WERI-Rb-1 (cell line): ENCODE data around the gene LEF1.

Source experiments
- DNase-seq: peaks from one replicate; pipeline ENCODE4 v3.0.0-alpha.2; 2020
- H3K27ac ChIP-seq: fragments of 250-450 bp; sonication (Bioruptor Pico); 2 replicates; pipeline ENCODE4 v1.5.1; 2020; ENCODE audit warnings: mild to moderate bottlenecking, moderate library complexity
- H3K27me3 ChIP-seq: fragments of 250-450 bp; sonication (Bioruptor Pico); 2 replicates; pipeline ENCODE4 v1.5.1; 2021; ENCODE audit warnings: mild to moderate bottlenecking, low read depth, moderate library complexity; ENCODE audit not compliant: insufficient read depth, severe bottlenecking
- H3K36me3 ChIP-seq: fragments of 250-450 bp; sonication (Bioruptor Pico); 2 replicates; pipeline ENCODE4 v1.5.1; 2020; ENCODE audit warnings: mild to moderate bottlenecking, moderate library complexity
- H3K4me3 ChIP-seq: 2 replicates; pipeline ENCODE4 v1.5.1; 2011; ENCODE audit warnings: low read depth, mild to moderate bottlenecking, control low read depth, low read length
- H3K9me3 ChIP-seq: fragments of 250-450 bp; sonication (Bioruptor Pico); 2 replicates; pipeline ENCODE4 v1.5.1; 2021; ENCODE audit warnings: mild to moderate bottlenecking, moderate library complexity; ENCODE audit not compliant: severe bottlenecking
- CTCF ChIP-seq: IDR thresholded peaks from 2 replicates; pipeline ENCODE4 v1.5.1; 2011; ENCODE audit warnings: low read depth, mild to moderate bottlenecking, control low read depth, inconsistent platforms, low read length

LEF1 gene

GRCh38 chr4:108099838-108100237 is 68.9 kb downstream of the LEF1 start:
- no peaks in the 10 kb centered on the region for H3K36me3 ChIP-seq
- peaks cover 18% of the 10 kb centered on the region for H3K27me3 ChIP-seq
- no peaks in the 10 kb centered on the region for H3K9me3 ChIP-seq
- TF ChIP-seq CTCF: no peak
- no peak for DNase-seq
- H3K27ac ChIP-seq: no peak overlapping the region
- no peak overlapping the region for H3K4me3 ChIP-seq

GRCh38 chr4:108097990-108098553 is 70.7 kb downstream of the LEF1 start:
- H3K27ac ChIP-seq: no peak overlapping the region
- H3K36me3 ChIP-seq: no peaks in the 10 kb centered on the region

GRCh38 chr4:108094923-108095482 is 73.7 kb downstream of the LEF1 start:
- no peaks in the 10 kb centered on the region for H3K9me3 ChIP-seq
- H3K27ac ChIP-seq: no peak overlapping the region
- TF ChIP-seq CTCF: no peak
- peaks cover 4% of the 10 kb centered on the region for H3K27me3 ChIP-seq
- no peak overlapping the region for H3K4me3 ChIP-seq
- no peaks in the 10 kb centered on the region for H3K36me3 ChIP-seq
- no peak for DNase-seq

More at GRCh38 chr4:108097990-108098553, 70.7 kb downstream of the LEF1 start:
- TF ChIP-seq CTCF: no peak
- no peaks in the 10 kb centered on the region for H3K9me3 ChIP-seq
- no peak overlapping the region for H3K4me3 ChIP-seq
- no peak for DNase-seq
- peaks cover 16% of the 10 kb centered on the region for H3K27me3 ChIP-seq

- H3K36me3 ChIP-seq: no peaks in the 10 kb centered on the region
- H3K27ac ChIP-seq: no peak overlapping the region
- no peak for DNase-seq
These were observed 74.6 kb downstream of the LEF1 start for GRCh38 chr4:108094131-108094530.

GRCh38 chr4:108092288-108092687 is 76.4 kb downstream of the LEF1 start:
- H3K36me3 ChIP-seq: no peaks in the 10 kb centered on the region
- no peak for DNase-seq
- no peak for TF ChIP-seq CTCF

More at GRCh38 chr4:108094131-108094530, 74.6 kb downstream of the LEF1 start:
- H3K27me3 ChIP-seq: no peaks in the 10 kb centered on the region
- H3K4me3 ChIP-seq: no peak overlapping the region
- H3K9me3 ChIP-seq: no peaks in the 10 kb centered on the region
- TF ChIP-seq CTCF: no peak

GRCh38 chr4:108087293-108087967 is 81.3 kb downstream of the LEF1 start:
- no peak for TF ChIP-seq CTCF
- Histone ChIP-seq H3K27ac (no peak overlapping the region), H3K9me3 (no peaks in the 10 kb centered on the region), H3K36me3 (no peaks in the 10 kb centered on the region), H3K4me3 (no peak overlapping the region), H3K27me3 (peaks cover 5% of the 10 kb centered on the region)
- no peak for DNase-seq

More at GRCh38 chr4:108092288-108092687, 76.4 kb downstream of the LEF1 start:
- no peak overlapping the region for H3K4me3 ChIP-seq
- H3K27me3 ChIP-seq: peaks cover 2% of the 10 kb centered on the region
- no peaks in the 10 kb centered on the region for H3K9me3 ChIP-seq
- no peak overlapping the region for H3K27ac ChIP-seq
